ENCODE measurements around the gene AFM.

AFM gene, protein sequence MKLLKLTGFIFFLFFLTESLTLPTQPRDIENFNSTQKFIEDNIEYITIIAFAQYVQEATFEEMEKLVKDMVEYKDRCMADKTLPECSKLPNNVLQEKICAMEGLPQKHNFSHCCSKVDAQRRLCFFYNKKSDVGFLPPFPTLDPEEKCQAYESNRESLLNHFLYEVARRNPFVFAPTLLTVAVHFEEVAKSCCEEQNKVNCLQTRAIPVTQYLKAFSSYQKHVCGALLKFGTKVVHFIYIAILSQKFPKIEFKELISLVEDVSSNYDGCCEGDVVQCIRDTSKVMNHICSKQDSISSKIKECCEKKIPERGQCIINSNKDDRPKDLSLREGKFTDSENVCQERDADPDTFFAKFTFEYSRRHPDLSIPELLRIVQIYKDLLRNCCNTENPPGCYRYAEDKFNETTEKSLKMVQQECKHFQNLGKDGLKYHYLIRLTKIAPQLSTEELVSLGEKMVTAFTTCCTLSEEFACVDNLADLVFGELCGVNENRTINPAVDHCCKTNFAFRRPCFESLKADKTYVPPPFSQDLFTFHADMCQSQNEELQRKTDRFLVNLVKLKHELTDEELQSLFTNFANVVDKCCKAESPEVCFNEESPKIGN

DNA sequence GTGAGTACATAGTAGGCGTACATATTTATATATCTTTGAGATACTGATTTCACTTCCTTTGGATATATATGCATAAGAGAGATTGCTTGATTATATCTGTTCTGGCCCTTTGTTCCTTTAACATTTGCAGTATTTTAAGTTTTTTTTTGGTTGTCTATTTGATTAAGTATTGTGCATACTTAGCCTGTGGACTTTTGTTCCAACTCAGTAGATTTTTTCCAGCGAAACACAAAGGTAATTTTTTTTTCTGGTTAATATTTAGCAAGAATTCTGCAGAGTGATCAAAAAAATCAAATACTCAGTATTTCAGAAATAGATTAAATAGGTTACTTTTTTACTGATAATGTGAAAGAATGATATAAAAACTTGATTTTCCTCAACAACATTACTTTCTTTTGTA, at the start of gene AFM:
Gene AFM (plus strand): TSS at position 388 of the 400 bp plus-strand sequence. CDS start 31 bp downstream, outside the sequence.
- TF ChIP-seq, protein P1, sequence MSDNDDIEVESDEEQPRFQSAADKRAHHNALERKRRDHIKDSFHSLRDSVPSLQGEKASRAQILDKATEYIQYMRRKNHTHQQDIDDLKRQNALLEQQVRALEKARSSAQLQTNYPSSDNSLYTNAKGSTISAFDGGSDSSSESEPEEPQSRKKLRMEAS (IDR thresholded peaks at IDR 0.05; ENCODE audit: low read depth, low read length): no peak
- TF ChIP-seq MYC (IDR thresholded peaks at IDR 0.05; ENCODE audit: low read depth, low read length) (no peak), POLR2A (IDR thresholded peaks at IDR 0.05; ENCODE audit: extremely low read depth, insufficient read length) (no peak)
- TF ChIP-seq, protein P2, sequence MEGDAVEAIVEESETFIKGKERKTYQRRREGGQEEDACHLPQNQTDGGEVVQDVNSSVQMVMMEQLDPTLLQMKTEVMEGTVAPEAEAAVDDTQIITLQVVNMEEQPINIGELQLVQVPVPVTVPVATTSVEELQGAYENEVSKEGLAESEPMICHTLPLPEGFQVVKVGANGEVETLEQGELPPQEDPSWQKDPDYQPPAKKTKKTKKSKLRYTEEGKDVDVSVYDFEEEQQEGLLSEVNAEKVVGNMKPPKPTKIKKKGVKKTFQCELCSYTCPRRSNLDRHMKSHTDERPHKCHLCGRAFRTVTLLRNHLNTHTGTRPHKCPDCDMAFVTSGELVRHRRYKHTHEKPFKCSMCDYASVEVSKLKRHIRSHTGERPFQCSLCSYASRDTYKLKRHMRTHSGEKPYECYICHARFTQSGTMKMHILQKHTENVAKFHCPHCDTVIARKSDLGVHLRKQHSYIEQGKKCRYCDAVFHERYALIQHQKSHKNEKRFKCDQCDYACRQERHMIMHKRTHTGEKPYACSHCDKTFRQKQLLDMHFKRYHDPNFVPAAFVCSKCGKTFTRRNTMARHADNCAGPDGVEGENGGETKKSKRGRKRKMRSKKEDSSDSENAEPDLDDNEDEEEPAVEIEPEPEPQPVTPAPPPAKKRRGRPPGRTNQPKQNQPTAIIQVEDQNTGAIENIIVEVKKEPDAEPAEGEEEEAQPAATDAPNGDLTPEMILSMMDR (IDR thresholded peaks at IDR 0.05; ENCODE audit: low read depth, low read length): no peak
- no peak for DNase-seq (ENCODE audit: low read depth)
- H3K4me3 ChIP-seq (ENCODE audit: low read depth, low read length): no peak within 1 kb of the TSS

DNA sequence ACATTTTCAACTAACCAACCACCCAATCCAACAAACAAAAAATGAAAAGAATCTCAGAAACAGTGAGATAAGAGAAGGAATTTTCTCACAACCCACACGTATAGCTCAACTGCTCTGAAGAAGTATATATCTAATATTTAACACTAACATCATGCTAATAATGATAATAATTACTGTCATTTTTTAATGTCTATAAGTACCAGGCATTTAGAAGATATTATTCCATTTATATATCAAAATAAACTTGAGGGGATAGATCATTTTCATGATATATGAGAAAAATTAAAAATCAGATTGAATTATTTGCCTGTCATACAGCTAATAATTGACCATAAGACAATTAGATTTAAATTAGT, 49.8 kb upstream of the AFM start:
- no peak for DNase-seq (ENCODE audit: low read depth)
- TF ChIP-seq, protein P2 (IDR thresholded peaks at IDR 0.05; ENCODE audit: low read depth, low read length): no peak
- TF ChIP-seq, protein P1 (IDR thresholded peaks at IDR 0.05; ENCODE audit: low read depth, low read length): no peak
- TF ChIP-seq POLR2A (IDR thresholded peaks at IDR 0.05; ENCODE audit: extremely low read depth, insufficient read length) (no peak), MYC (IDR thresholded peaks at IDR 0.05; ENCODE audit: low read depth, low read length) (no peak)
- no peak overlapping the region for H3K4me3 ChIP-seq (ENCODE audit: low read depth, low read length)

DNA sequence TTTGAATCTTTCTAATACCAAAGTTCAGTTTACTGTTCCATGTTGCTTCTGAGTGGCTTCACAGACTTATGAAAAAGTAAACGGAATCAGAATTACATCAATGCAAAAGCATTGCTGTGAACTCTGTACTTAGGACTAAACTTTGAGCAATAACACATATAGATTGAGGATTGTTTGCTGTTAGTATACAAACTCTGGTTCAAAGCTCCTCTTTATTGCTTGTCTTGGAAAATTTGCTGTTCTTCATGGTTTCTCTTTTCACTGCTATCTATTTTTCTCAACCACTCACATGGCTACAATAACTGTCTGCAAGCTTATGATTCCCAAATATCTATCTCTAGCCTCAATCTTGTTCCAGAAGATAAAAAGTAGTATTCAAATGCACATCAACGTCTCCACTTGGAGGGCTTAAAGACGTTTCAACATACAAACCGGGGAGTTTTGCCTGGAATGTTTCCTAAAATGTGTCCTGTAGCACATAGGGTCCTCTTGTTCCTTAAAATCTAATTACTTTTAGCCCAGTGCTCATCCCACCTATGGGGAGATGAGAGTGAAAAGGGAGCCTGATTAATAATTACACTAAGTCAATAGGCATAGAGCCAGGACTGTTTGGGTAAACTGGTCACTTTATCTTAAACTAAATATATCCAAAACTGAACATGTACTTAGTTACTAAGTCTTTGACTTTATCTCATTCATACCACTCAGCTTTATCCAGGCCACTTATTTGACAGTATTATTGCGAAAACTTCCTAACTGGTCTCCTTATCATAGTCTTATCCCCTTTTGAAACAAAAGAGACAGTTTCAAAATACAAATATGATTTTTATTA, 49.2 kb upstream of the AFM start:
- TF ChIP-seq MYC (IDR thresholded peaks at IDR 0.05; ENCODE audit: low read depth, low read length) (no peak), POLR2A (IDR thresholded peaks at IDR 0.05; ENCODE audit: extremely low read depth, insufficient read length) (no peak)
- TF ChIP-seq, protein P2 (IDR thresholded peaks at IDR 0.05; ENCODE audit: low read depth, low read length): no peak
- TF ChIP-seq, protein P1 (IDR thresholded peaks at IDR 0.05; ENCODE audit: low read depth, low read length): no peak
- no peak for DNase-seq (ENCODE audit: low read depth)
- H3K4me3 ChIP-seq (ENCODE audit: low read depth, low read length): no peak overlapping the region

DNA sequence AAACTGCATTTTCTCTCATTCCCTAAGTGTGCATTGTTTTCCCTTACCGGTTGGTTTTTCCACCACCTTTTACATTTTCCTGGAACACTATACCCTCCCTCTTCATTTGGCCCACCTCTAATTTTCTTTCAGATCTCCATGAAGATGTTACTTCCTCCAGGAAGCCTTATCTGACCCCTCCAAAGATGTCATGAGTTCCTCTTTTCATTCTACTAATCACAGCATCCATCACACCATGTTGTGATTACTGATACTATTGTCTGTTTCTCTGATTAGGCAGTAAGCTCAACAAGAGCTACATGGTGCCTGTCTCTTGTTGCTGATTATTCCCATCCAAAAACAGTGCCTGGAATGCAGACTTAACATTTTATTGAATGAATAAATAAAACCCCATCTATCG, 48.4 kb upstream of the AFM start:
- no peak for TF ChIP-seq POLR2A (IDR thresholded peaks at IDR 0.05; ENCODE audit: extremely low read depth, insufficient read length)
- TF ChIP-seq, protein P2 (IDR thresholded peaks at IDR 0.05; ENCODE audit: low read depth, low read length): no peak
- TF ChIP-seq, protein P1 (IDR thresholded peaks at IDR 0.05; ENCODE audit: low read depth, low read length): no peak
- TF ChIP-seq MYC (IDR thresholded peaks at IDR 0.05; ENCODE audit: low read depth, low read length): no peak
- H3K4me3 ChIP-seq (ENCODE audit: low read depth, low read length): no peak overlapping the region

DNA sequence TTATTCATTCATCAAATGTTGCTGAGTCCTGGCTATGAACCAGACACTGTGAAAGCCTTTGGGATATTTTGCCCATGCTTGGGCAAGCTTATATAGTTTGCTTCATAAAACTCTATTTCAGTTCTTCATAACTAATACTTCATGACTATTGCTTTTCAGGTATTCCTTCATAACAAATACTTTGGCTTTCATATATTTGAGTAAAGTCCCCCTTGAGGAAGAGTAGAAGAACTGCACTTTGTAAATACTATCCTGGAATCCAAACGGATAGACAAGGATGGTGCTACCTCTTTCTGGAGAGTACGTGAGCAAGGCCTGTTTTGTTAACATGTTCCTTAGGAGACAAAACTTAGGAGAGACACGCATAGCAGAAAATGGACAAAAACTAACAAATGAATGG, 47.2 kb upstream of the AFM start:
- TF ChIP-seq, protein P2 (IDR thresholded peaks at IDR 0.05; ENCODE audit: low read depth, low read length): peak; percentile 17
- no peak for TF ChIP-seq POLR2A (IDR thresholded peaks at IDR 0.05; ENCODE audit: extremely low read depth, insufficient read length)
- H3K4me3 ChIP-seq (ENCODE audit: low read depth, low read length): no peak overlapping the region
- peak; percentile 1 for DNase-seq (ENCODE audit: low read depth)

More for the DNA sequence above, 48.4 kb upstream of the AFM start:
- no peak for DNase-seq (ENCODE audit: low read depth)

All from NB4 (cell line).